Umbilical cord (tissue), 1 donor: ENCODE data around the gene CCDC196. TPM values are rescaled to one million over a fixed set of nuclear protein-coding genes. Genes with fewer than 3 reads are reported as not detected.

ENCODE experiments used
- total RNA-seq: library from RNA; depleted of rRNA; stranded (reverse); fragments of >200 nt; gene quantifications from one replicate; pipeline ENCODE4 v1.2.3, GENCODE V29; 2014; ENCODE audit warnings: low replicate concordance; ENCODE audit not compliant: insufficient read depth

Gene CCDC196
- total RNA-seq, 1 donor from 2014 or later, result 1.9 TPM

Other genes starting within 250 kb of the CCDC196 start
- gene GPHN, start 21.8 kb downstream of the CCDC196 start, total RNA-seq, result 15.4 TPM